ENCODE data around the gene TBX10. TPM values are rescaled to one million over a fixed set of nuclear protein-coding genes. Genes with fewer than 3 reads are reported as not detected.

The TBX10 gene
- polyA plus RNA-seq, 4 donors, result 4.3 to 69.4 (median 27.9) TPM

DNA sequence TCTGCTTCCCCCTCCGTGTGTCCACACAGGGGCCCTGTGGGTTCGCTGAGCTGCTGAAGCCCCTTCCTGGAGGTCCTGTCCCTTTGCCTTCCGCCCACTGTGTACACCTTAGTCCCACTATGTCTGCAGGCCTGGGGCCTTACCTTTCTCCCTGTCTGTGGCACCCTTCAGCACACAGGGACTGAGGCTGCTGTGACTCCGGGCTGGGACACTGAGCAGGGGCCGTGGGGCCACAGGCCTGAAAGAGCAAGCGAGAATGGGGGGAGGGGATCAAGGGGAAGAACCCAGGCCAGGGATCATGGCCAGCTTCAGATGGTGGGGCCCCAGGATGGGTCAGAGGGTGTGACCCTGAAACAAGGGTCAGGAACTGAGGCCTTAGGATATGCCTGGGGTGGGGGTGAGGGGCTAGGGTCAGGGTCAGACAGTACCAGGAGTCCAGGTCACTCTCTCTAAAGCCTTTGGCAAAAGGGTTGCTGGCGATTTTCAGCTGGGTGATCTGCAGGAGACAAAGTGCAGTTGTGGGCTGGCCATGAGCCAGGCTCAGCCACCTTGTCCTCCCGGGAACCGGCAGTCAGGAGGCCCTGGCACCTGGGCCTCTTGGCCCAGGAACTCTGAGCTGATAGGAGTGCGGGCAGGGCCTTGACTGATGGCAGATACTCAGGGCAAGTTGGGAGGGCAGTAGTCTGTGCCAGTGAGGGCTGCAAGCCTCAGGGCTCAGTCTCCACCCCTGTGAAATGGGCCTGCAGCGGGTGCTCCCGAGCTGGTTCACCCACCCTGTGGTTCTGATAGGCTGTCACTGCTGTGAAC lies 7.2 kb downstream of the TBX10 start:
- Histone ChIP-seq H3K4me1 (ENCODE audit: control insufficient read depth in 3 of 3, insufficient read depth in 2 of 3, low read depth in 1 of 3, low read length in 2 of 3) (peaks cover 0 to 55% (median 11%) of the 10 kb centered on the region in 3 donors), H3K36me3 (ENCODE audit: control insufficient read depth in 3 of 3, insufficient read depth in 2 of 3, low read depth in 1 of 3, low read length in 3 of 3) (peaks cover 0 to 13% (median 0%) of the 10 kb centered on the region in 3 donors), H3K9me3 (ENCODE audit: control insufficient read depth in 2 of 2, insufficient read depth in 1 of 2, low read depth in 1 of 2, low read length in 1 of 2) (no peaks in the 10 kb centered on the region), H3K4me3 (ENCODE audit: low read depth in 1 of 3, low read length in 3 of 3) (no peak overlapping the region), H3K27ac (ENCODE audit: low read depth in 1 of 3, low read length in 2 of 3) (peak overlapping the region; percentile 90 to 100 (median 95)), H3K27me3 (ENCODE audit: control insufficient read depth in 3 of 3, insufficient read depth in 3 of 3, low read length in 3 of 3) (no peaks in the 10 kb centered on the region)
- DNase-seq (peak; percentile 85 to 95), FAIRE-seq (no peak)
- WGBS, 3 donors, result 27 to 61% (median 34%) methylated on average over 12 of the region's 12 CpGs

DNA sequence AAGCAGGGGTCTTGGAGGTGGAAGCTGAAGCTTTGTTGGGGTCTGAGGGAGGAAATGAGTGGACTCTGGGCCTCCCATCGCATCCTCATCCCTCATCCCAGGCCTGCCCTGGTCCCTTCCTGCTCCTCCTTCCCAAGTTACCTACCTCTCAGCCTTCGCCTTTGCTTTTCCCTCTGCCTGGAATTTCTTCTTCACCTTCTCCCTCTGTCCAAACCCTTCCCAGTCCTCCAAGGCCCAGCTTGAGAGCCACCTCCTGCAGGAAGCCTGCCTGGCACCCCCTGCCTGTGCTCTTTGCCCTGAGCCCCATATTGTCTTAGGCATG lies 7.7 kb downstream of the TBX10 start:
- Histone ChIP-seq H3K9me3 (ENCODE audit: control insufficient read depth in 2 of 2, insufficient read depth in 1 of 2, low read depth in 1 of 2, low read length in 1 of 2) (no peaks in the 10 kb centered on the region), H3K27me3 (ENCODE audit: control insufficient read depth in 3 of 3, insufficient read depth in 3 of 3, low read length in 3 of 3) (no peaks in the 10 kb centered on the region), H3K36me3 (ENCODE audit: control insufficient read depth in 3 of 3, insufficient read depth in 2 of 3, low read depth in 1 of 3, low read length in 3 of 3) (peaks cover 0 to 17% (median 0%) of the 10 kb centered on the region in 3 donors), H3K4me3 (ENCODE audit: low read depth in 1 of 3, low read length in 3 of 3) (no peak overlapping the region), H3K27ac (ENCODE audit: low read depth in 1 of 3, low read length in 2 of 3) (peak overlapping the region; percentile 90 to 100 (median 95)), H3K4me1 (ENCODE audit: control insufficient read depth in 3 of 3, insufficient read depth in 2 of 3, low read depth in 1 of 3, low read length in 2 of 3) (peaks cover 0 to 55% (median 11%) of the 10 kb centered on the region in 3 donors)
- WGBS, 3 donors, result 71 to 85% (median 84%) methylated on average over 2 of the region's 2 CpGs
- DNase-seq (peak in 1 of 2 donors; percentile 47), FAIRE-seq (no peak)

DNA sequence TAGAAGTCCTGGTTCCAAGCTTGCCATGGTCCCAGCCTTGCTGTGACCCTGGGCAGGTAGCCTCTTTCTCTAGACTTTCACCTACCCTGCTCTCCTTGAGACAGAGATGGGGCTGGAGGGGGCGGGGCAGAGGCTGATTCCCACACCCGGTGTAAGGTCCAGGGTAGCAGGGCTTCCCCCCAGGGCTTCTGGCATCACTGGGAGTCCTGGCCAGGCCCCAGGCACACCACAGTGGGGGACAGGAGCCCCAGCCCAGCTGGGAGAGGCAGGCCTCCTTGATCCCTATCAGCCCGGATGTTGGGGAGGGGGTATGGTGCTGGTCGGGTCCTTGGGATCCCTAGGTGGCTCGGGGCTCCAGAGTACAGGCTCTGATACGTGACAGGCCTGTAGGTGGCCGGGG lies 8.2 kb downstream of the TBX10 start:
- FAIRE-seq, result no peak
- Histone ChIP-seq H3K36me3 (ENCODE audit: control insufficient read depth in 3 of 3, insufficient read depth in 2 of 3, low read depth in 1 of 3, low read length in 3 of 3) (peaks cover 0 to 17% (median 0%) of the 10 kb centered on the region in 3 donors), H3K9me3 (ENCODE audit: control insufficient read depth in 2 of 2, insufficient read depth in 1 of 2, low read depth in 1 of 2, low read length in 1 of 2) (no peaks in the 10 kb centered on the region), H3K27me3 (ENCODE audit: control insufficient read depth in 3 of 3, insufficient read depth in 3 of 3, low read length in 3 of 3) (no peaks in the 10 kb centered on the region), H3K4me1 (ENCODE audit: control insufficient read depth in 3 of 3, insufficient read depth in 2 of 3, low read depth in 1 of 3, low read length in 2 of 3) (peaks cover 0 to 55% (median 11%) of the 10 kb centered on the region in 3 donors), H3K4me3 (ENCODE audit: low read depth in 1 of 3, low read length in 3 of 3) (no peak overlapping the region), H3K27ac (ENCODE audit: low read depth in 1 of 3, low read length in 2 of 3) (peak overlapping the region; percentile 90 to 100 (median 95))
- peak; percentile 72 to 77 for DNase-seq
- 53 to 70% (median 55%) methylated on average over 7 of the region's 7 CpGs for WGBS, 3 donors

DNA sequence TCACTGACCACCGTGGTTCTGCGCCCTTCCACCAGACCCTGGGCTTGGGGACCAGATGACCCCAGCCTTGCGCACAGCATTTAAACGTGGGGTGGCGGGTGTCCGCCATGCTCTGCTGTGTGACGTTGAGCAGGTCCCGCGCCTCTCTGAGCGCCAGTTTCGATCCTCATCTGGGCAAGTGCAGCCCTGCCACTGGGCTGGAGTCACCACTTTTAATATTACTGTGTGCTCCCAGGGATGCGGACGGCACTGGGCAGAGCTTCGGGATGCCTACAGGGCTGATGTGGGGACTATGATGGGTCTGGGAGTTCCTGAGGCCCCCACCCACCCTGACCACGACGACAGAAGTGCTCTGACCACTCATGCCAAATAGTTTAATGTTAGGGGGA lies 8.6 kb downstream of the TBX10 start:
- Histone ChIP-seq H3K9me3 (ENCODE audit: control insufficient read depth in 2 of 2, insufficient read depth in 1 of 2, low read depth in 1 of 2, low read length in 1 of 2) (no peaks in the 10 kb centered on the region), H3K4me3 (ENCODE audit: low read depth in 1 of 3, low read length in 3 of 3) (peak overlapping the region in 2 of 3 donors; percentile 60 to 79), H3K27me3 (ENCODE audit: control insufficient read depth in 3 of 3, insufficient read depth in 3 of 3, low read length in 3 of 3) (no peaks in the 10 kb centered on the region), H3K4me1 (ENCODE audit: control insufficient read depth in 3 of 3, insufficient read depth in 2 of 3, low read depth in 1 of 3, low read length in 2 of 3) (peaks cover 0 to 55% (median 11%) of the 10 kb centered on the region in 3 donors), H3K27ac (ENCODE audit: low read depth in 1 of 3, low read length in 2 of 3) (peak overlapping the region; percentile 90 to 100 (median 95)), H3K36me3 (ENCODE audit: control insufficient read depth in 3 of 3, insufficient read depth in 2 of 3, low read depth in 1 of 3, low read length in 3 of 3) (peaks cover 0 to 17% (median 0%) of the 10 kb centered on the region in 3 donors)
- FAIRE-seq, result no peak
- WGBS, 3 donors, result 36 to 52% (median 45%) methylated on average over 16 of the region's 16 CpGs
- no peak for DNase-seq

DNA sequence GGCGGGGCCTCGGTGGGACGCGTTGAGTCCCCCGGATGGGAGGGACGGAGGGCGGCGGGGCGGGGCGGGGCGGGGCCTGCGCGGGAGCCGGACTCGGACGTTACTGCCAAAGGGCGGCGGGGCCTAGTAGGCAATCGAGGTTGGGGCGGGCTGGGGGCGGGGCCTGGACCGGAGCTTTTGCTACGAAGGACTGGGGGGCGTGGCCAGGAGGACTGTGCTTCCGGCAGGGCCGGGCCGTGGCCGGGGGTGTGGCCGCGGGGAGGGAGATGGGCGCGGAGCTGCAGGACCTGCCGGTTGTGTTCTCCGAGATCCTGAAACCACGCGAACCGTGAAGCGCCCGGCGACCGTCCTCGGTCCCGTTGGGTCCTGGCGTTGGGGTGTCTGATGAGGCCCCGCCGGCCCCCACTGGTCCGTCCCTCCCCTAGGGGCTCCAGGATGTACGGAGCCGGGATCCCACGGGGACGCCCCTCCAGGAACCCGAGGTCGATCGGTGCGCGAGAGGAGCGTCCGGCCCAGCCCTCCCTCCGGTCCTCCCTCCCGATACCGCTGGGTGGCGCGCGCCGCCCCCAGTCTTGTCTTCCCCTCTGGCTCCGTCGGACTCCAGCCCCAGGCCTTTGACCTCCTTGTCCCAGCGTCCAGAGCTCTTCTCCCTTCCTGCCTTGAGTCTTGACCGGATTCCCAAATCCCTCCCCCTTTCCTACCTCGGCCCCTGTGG lies 9.2 kb downstream of the TBX10 start:
- DNase-seq (peak; percentile 98 to 99), FAIRE-seq (no peak)
- Histone ChIP-seq H3K27me3 (ENCODE audit: control insufficient read depth in 3 of 3, insufficient read depth in 3 of 3, low read length in 3 of 3) (no peaks in the 10 kb centered on the region), H3K4me1 (ENCODE audit: control insufficient read depth in 3 of 3, insufficient read depth in 2 of 3, low read depth in 1 of 3, low read length in 2 of 3) (peaks cover 0 to 53% (median 11%) of the 10 kb centered on the region in 3 donors), H3K27ac (ENCODE audit: low read depth in 1 of 3, low read length in 2 of 3) (peak overlapping the region; percentile 90 to 100 (median 95)), H3K4me3 (ENCODE audit: low read depth in 1 of 3, low read length in 3 of 3) (peak overlapping the region in 2 of 3 donors; percentile 60 to 79), H3K36me3 (ENCODE audit: control insufficient read depth in 3 of 3, insufficient read depth in 2 of 3, low read depth in 1 of 3, low read length in 3 of 3) (peaks cover 0 to 17% (median 0%) of the 10 kb centered on the region in 3 donors), H3K9me3 (ENCODE audit: control insufficient read depth in 2 of 2, insufficient read depth in 1 of 2, low read depth in 1 of 2, low read length in 1 of 2) (no peaks in the 10 kb centered on the region)
- WGBS, 3 donors, result 1 to 2% (median 1%) methylated on average over 28 to 70 of the region's 70 CpGs

DNA sequence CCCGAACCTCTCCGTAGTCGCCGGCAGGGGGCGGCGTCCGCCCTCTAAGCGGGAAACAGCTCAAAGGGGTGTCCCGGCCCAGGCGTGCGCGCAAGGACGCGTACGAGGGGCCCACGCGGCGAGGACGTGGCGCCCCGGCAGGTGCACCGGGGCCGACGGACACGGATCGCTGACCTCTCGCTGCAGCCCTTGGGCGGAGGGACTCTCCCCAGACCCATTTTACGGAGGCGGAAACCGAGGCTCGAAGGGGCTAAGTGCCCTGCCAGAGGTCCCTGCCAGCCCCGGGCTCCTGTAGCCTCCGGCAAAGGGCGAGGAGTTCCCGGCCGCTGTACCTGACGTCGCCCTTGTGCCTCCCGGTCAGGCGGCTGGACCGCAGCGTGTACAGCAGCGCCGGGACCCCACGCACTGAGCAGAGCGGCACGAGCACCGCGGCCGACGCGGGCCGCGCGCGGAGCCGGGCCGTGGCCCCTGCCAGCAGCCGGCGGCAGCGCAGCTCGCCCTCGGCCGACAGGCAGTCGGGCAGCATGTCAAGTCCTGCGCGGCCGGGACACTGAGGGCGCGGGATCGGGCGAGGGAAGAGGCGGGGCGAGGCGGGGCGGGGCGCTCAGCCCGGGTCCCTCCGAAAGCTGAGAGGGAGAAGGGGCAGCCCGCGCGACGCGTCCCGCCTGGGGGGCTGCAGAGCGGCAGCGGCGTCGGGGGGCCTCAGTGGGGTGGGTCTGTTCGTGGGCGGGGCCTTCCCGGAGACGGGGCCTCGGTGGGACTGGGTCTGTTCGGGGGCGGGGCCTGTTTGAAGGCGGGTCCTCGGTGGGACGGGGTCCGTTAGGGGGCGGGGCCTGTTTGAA lies 10.0 kb downstream of the TBX10 start, which contains the start of gene NUDT8:
Gene NUDT8 (minus strand): TSS at position 552 of the 842 bp plus-strand sequence. CDS start 26 bp downstream, at position 526.
- Histone ChIP-seq H3K4me1 (ENCODE audit: control insufficient read depth in 3 of 3, insufficient read depth in 2 of 3, low read depth in 1 of 3, low read length in 2 of 3) (peaks cover 0 to 46% (median 7%) of the 10 kb centered on the region in 3 donors), H3K27me3 (ENCODE audit: control insufficient read depth in 3 of 3, insufficient read depth in 3 of 3, low read length in 3 of 3) (no peaks in the 10 kb centered on the region), H3K9me3 (ENCODE audit: control insufficient read depth in 2 of 2, insufficient read depth in 1 of 2, low read depth in 1 of 2, low read length in 1 of 2) (no peaks in the 10 kb centered on the region), H3K4me3 (ENCODE audit: low read depth in 1 of 3, low read length in 3 of 3) (peak within 1 kb of the TSS; percentile 52 to 79 (median 67)), H3K36me3 (ENCODE audit: control insufficient read depth in 3 of 3, insufficient read depth in 2 of 3, low read depth in 1 of 3, low read length in 3 of 3) (peaks cover 0 to 17% (median 0%) of the 10 kb centered on the region in 3 donors), H3K27ac (ENCODE audit: low read depth in 1 of 3, low read length in 2 of 3) (peak within 1 kb of the TSS; percentile 95 to 100 (median 96))
- no peak for FAIRE-seq
- peak; percentile 84 to 91 for DNase-seq
- 1% methylated on average over 53 to 102 of the region's 102 CpGs for WGBS, 3 donors

DNA sequence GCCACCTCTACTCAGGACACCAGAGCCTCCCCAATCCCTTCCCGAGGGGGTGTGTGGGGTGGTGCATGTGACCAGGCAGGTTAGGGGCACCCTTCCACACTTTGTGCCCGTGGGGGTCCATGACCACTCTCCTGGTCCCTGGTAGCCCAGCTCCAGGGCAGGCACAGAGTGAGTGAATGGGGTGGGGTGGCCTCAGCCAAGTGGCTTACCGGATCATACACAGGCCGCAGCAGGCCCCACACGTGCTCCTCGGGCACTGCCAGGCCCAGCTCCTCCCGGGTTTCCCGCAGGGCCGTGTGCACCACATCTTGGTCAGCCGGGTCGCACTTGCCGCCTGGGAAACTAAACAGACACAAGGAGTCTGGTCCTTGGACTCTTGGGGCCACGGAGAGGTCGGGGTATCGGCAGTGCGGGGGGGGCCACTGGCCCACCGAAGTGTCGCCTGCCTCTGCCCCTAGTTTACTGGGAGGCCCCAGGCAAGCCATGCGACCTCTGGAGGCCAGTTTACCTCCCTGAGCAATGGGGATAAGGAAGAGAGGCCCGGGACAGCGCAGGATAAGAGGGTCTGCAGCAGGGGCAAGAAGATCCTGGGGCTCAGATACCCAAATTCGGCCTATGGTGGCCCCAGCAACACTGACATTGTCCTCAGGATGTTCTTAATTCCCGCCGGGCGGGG lies 10.7 kb downstream of the TBX10 start:
- FAIRE-seq, result no peak

More for the DNA sequence above, 10.7 kb downstream of the TBX10 start:
- Histone ChIP-seq H3K27ac (ENCODE audit: low read depth in 1 of 3, low read length in 2 of 3) (no peak overlapping the region), H3K4me1 (ENCODE audit: control insufficient read depth in 3 of 3, insufficient read depth in 2 of 3, low read depth in 1 of 3, low read length in 2 of 3) (peaks cover 0 to 40% (median 7%) of the 10 kb centered on the region in 3 donors), H3K9me3 (ENCODE audit: control insufficient read depth in 2 of 2, insufficient read depth in 1 of 2, low read depth in 1 of 2, low read length in 1 of 2) (no peaks in the 10 kb centered on the region), H3K4me3 (ENCODE audit: low read depth in 1 of 3, low read length in 3 of 3) (peak overlapping the region in 2 of 3 donors; percentile 45 to 67), H3K36me3 (ENCODE audit: control insufficient read depth in 3 of 3, insufficient read depth in 2 of 3, low read depth in 1 of 3, low read length in 3 of 3) (peaks cover 0 to 17% (median 0%) of the 10 kb centered on the region in 3 donors), H3K27me3 (ENCODE audit: control insufficient read depth in 3 of 3, insufficient read depth in 3 of 3, low read length in 3 of 3) (no peaks in the 10 kb centered on the region)
- no peak for DNase-seq
- 25 to 53% (median 35%) methylated on average over 23 to 25 of the region's 25 CpGs for WGBS, 3 donors
